Cortex of kidney (tissue), 1 donor: ENCODE data around the gene CUEDC1.
"Not testable (repeated sequence)": the region's sequence is repeated elsewhere in the genome, so short reads cannot be mapped to it uniquely, and the experiment has no call there.

Experiments
- DNase-seq: peaks from one replicate; lab custom pipeline; 2025; lab: John Stamatoyannopoulos, UW

The CUEDC1 gene

DNA sequence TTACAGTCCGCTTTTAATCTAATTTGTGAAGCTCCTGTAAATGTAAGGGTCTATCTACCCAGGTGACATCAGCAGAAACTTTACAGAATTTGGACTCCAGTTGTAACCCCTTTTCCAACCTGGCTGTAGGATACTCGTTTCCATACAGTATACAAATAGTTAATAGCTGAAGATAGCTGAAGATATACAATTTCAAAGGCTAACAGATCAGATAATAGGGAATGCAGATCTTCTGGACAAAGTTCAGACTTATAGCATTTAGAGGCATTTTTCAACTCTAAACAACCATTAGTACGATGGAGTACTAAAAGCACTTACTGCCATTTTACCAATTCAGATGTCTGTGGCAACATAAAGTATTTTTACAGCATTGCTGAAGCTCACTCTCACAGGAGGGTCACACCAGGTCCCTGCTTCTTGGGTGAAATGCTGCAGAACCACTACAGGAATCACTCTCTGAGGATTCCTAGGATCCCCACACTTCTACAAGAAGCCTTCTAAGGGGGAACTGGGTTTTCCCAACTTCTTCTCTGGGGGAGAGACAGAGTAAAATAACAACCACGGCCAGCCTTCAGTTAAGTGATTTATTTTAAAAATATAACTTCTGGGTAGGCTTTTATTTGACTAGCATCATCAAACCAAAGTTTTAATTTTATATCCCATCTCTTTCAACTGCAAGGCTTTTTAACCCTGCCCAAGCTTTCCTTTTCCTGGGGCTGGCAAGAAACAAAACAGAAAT is 29.9 kb upstream of the CUEDC1 start:
- no peak for DNase-seq

DNA sequence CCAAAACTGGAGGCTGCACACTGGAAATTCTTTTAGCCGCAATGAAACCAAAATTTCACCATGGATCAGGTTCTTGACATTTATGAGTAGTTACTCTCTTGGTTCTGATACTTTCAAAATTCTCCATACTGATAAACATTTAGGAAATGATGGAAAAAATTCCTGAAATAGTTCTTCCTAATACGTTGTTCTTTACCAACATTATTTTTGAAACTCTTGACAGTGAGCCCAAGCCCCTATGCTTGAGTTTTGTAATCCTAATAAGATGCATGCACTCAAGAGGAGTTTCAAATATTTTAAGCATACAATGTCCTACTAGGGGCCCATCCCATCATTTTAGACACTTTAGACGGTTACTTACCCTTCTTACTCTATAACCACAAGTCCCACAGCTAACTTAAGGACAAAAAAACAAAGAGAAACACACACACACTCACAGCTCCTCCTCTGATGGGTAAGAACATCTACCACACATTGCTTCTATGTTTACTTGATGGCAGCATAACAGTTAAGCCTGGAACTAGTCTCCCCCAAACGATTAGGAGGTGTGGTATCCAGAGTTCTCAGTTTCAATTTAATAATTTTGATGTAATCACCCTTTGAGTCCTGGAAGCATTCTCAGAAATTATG is 29.2 kb upstream of the CUEDC1 start:
- no peak for DNase-seq

DNA sequence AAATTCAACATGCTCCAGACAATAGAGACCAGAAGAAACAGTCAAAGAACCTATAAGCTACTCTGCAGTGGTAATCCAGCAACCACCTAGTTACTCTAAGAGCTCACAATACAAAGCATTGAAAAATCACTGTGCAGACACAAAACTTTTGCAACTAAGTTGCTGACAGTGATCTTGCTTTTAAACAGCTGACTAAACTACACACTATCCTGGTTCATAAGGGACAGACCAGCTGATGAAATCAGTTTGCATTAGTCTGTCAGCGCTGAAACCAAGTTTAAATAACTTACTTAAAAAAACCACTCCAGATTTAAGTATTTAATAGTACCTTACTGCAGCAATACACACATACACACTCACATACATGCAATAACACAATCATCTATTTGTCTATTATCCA is 28.2 kb upstream of the CUEDC1 start:
- DNase-seq, result no peak

DNA sequence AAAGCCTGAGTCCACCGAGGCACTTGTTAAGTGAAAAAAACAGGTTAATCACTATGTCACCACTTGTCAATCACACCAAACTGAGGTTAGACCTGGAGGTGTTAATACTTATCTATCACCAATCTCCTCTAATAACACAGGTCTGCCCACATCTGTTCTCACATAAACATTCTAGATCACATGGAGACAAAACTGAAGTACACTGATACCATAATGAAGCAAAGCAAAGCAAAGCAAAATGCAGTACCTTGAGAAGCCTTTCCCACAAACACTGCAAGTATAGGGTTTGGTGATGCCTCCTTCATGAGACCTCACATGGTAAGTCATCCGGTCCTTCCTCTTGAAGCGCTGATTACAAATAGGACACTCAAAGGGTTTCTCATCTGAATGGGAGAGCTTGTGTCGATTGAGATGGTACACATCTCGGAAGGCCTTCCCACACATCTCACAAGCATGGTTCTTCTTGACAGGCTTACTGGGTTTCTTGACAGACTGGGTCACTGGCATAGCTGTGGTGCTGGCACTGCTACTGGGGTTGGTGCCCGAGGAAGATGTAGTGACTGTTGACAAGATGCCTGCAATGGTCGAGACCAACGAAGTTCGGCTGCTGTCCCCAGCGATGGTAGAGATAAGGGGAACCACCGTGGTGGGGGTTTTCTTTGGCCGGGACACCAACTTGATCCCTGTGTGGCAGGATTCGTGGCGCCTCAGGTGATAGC is 27.4 kb upstream of the CUEDC1 start:
- DNase-seq, result no peak

DNA sequence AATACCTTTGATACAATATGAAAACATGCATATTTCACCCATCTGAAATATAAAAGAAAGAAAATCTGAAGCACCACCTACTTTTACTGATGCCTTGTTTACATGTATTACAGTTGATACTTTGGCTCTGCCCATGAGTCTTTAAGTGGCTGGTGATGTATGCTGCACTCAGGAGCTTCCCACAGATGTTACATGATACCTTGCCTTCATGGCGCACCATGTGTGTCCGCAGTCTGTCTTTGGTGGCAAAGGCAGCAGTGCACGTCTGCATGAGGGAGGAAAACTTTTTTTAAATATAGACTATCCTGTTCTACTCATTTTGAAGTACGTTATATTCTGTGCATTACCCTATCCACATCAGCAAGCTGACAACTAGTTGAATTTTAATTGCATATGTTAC is 25.3 kb upstream of the CUEDC1 start:
- DNase-seq, result no peak

DNA sequence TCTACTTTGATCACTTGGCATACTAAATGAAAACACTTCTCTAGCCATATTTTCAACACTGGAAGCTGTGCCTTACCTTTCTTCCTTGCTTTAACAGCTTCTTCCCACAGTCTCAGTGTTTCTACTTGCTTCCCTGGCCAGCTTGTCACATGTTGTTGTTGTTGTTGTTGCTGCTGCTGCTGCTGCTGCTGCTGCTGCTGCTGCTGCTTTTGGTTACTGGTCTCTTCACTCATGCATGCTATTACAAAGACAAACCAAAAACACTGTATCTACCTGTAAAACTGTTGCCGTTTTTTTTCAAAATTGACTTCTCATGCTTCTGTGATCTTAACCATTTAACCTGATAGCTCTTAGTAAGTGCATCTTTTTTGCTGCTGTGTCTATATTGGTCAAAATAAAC is 23.9 kb upstream of the CUEDC1 start:
- DNase-seq, result no peak

DNA sequence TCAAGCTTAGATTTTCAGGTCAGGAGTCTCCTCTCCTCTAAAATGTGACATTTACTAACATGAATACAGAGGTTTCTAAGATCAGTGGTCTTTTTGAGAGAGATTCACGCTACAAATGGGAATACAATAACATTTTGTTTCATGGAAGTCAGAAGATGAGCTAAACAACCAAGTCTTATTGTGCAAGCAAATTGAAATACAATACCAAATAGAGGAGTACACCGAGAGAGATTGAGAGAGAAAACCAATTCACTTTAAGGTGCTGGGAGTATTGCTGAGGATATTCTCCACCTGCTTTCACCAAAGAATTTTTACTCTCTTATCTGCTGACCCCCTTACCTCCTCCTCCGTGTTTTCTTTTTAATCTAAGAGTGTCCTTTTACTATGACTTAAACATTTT is 21.4 kb upstream of the CUEDC1 start:
- no peak for DNase-seq

DNA sequence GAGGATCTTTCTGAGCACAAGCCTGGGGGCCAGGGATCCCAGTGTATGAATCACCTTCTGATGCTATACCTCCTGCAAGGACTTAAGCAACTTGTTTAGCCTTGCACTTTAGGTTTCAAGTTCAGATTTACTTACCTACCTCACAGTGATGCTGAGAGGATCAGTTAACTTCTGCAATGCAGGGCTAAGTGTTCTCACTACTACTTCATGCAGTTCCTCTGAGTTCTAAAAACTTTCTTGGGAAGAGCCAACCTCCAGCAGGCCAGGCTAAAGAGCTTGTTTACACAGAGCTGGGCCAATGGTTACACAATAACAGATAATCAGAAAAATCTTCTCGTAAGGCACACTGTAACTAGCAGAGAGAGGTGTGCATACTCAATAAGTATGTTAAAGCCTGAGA is 19.8 kb upstream of the CUEDC1 start:
- no peak for DNase-seq

DNA sequence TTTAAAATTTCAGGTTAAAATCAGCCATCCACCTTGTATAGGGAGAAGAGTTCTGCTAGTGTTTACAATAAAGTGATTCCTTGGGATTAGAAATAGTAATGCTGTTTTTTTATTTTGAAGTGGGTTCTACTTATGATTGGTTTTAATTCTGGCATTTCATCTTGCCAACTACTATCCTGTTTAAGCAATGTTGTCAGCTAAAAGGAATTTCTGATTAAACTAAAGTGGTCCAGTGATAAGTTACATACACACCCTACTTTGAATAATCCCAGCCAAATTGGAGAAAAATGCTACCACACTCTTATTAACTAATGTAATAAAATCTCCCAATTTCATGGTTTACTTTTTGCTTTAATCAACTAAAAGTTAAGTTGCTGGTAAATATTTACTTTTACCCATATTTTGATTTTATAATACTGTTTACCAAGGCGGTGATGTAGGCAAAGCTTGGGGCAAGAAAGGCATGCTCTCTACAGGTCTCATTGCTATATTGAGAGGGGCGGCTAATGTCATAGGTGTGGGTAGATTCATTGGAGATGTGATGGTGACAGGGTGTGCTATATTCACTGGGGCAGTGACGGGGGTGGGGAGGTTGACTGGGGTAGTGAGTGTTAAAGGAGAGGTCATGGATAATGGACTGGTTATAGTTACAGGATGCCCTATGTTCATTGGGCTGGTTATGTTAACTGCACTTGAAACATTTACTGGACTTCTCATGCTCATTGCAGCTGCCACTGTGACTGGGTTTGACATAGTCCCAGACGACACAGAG is 19.0 kb upstream of the CUEDC1 start:
- not testable (repeated sequence) for DNase-seq

DNA sequence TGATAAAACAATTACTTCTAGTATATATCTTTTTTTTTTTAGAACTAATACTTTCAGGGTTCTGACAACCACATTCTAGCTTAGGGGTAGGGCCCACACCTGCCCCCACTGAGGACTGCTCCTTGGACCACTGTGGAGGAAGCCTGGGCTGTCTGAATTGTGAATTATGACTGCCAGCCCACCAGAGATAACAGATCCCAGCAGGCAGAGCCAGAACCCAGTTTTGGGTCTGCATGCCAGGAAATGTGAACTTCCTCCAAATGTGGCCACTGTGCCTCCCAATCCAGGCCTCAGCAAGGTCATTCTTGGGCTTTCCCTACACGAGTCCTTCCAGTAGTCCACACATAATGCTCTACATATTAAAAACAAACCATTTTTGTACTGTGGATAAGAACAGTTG is 16.9 kb upstream of the CUEDC1 start:
- no peak for DNase-seq

DNA sequence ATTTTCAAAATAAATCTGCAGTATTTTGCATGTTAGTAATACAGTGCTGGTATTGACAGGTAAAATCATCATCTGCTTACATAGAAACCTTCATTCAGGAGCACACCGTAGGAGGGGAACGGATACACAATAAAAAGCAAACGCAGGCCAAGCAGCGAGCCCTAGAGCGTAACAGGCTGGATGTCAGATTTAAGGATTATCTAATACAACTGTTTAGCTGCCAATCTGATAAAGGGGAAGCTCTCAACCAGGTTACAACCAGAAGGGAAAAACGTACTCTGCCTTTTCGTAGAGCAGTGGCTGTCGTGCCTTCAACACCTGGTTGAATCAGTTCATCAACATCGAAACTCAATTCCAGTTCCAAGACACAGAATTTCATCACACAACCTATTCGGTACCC is 16.4 kb upstream of the CUEDC1 start:
- no peak for DNase-seq

DNA sequence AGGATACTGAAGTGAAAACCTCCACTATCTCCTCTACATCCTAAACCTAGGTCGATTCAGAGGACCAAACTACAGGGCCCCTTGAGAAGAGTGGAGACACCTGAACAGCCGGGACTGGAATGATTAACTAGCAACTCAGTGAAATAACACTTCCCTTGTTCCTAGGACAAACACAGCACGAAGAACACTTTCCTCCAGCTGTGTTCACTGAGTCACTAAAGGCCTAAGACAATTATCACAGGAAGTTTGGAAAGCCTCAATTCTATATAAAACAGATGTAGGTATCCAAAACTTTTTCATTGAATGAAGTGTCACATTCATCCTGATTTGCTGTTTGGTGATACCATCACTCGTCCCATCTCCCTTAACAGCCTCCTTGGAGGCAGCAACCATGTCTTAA is 15.5 kb upstream of the CUEDC1 start:
- no peak for DNase-seq

DNA sequence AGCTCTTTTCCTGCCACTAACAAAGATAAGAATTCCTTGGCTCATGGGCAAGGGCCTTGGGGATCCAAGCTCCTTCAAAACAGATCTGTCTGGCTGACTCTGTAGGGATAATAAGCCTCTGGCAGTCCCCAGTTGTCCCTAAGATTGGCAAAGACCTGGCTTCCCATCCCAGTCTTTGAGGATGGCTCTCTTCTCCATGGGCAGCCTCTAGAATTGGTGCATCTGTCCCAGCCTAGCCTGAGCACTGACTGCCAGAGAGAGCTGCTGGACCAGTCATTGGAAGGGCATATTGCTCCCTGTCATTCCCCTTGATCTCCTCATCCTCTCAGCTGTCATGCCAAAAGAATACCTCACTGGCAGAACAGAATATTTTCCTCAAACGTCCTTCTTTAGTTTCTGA is 13.2 kb upstream of the CUEDC1 start:
- DNase-seq, result no peak

DNA sequence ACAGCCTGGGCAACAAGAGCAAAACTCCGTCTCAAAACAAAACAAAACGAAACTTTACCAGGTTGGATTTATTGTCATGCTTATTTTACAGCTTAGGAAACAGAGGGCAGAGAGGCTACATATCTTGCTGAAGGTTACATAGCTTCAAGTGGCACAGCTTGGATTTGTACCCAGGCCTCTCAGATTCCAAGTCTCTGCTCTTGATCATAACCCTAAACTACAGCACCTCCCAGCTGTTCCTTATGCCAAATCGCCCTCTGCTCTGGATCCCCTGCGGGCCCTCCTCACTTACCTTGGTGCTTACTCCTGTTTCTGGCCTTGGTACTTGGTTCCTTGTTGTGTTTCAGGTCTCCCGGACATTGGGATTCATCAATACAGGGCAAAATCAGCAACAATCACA is 11.7 kb upstream of the CUEDC1 start:
- no peak for DNase-seq

DNA sequence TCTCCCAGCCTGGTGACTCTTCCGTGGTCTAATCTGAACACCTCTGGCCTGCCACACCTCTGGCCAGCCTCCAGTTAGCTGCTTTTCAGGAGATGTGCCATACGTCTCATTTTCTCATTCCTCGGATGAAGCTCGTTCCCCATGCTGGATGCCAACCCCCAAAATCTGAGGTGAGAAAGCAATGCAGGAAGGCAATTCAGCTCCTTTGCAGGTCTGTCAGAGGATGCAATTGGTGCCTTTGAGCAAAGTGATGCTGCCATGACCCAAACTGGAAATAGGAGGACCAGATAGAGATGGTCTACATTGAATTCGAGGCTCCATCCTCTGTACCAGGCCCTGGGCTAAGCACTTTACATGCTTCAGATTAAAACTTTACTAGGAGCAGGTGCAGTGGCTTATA is 11.0 kb upstream of the CUEDC1 start:
- DNase-seq, result no peak

DNA sequence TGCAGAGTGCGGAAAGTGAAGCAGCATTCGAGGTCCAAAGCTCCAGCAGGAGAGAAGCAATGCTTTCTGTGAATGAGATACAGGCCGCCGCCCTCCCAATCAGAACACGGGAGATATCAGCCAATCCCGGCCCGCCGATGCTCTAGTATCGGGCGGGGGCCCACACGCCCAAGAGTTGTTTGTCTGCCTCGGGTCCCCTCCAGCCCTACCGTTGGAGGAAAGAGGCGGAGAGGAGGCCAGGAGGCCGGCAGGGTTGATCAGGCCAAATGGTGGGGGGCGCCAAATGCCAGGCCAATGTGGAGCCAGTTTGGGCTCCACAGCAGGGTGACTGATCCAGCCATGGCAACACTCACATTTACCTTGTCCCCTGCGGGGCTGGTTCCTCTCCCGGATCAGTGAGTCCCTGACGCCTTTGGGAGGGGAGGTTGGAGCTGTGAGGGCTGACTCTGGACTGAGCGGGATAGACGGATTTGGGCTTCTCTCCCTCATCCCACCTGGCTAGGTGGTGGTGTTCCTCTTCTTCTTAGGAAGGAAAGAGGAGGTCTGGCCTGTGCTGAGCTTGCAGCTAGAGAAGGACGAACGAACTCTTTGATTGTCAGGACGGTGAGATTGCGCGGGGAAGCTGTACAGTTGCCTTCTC is 10.4 kb upstream of the CUEDC1 start:
- no peak for DNase-seq

DNA sequence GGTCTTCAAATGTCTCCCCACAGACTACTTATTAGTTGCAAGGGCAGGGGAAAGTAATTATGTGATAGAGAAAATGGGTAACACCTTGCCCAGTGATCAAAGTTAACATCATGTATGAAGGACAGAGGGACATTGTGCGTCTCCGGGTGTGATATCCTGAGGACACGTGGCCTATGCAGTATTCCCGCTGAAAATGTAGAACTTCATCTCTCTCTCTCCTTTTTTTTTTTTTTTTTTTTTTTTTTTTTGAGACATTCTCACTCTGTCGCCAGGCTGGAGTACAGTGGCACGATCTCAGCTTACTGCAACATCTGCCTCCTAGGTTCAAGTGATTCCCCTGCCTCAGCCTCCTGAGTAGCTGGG is 7.9 kb upstream of the CUEDC1 start:
- no peak for DNase-seq

DNA sequence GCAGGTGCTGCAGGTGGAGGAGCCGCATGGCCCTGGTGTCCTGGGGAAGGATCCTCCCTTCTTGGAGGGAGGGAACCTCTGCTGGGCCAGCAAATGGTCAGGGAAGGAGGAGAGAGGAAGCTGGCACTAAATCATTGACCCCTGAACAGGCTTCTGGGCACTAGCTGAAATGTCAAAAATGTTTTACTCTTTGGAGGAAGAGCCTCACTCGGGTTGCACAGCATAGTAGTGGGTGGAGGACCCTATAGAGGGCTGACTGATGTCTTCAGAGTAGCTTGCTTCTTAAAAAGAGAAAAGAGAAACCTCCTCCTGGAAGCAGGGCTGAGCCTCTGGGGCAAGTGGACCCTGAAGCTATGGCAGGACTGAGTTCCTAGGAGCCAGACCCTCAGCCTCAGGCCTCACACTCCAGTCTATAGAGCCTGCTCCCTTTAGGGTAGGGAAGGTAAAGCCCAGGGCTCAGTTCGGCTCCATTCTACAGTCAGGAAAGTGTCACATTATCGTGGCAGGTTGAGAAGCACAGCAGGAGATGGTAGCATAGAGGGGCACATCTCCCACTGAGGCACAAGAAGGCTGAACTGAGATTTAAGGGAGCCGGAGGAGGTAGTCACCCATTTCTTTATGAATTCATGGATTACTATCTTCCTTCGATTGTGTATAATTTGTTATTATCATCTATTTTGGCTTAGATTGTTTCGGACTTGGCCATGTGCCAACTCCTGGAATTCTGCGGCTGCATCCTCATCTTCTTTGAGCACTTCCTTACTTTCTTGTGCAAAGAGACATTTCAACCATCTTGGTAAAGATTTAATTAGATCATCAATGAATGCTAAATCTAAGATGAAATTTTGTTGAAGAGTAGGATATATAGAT is 7.3 kb upstream of the CUEDC1 start:
- DNase-seq, result no peak

DNA sequence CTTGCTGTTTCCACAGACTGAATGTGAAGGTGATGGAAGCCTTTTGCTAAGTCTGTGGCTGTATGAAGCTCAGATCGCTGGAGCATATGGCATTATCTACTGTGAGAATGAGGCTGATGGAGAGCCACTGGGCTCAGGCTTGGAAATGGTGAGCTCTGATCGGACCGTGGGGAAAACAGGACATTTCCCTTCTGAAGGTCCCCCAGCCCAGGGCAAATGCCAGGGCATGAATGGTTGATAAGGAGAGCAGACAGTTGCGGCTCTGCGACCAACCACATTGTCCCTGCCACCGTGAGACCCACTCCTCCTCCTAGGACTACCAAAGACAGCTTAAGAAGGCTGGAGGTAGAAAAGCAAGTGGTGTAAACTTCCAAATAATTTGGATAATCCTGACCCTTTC is 4.7 kb upstream of the CUEDC1 start:
- no peak for DNase-seq

DNA sequence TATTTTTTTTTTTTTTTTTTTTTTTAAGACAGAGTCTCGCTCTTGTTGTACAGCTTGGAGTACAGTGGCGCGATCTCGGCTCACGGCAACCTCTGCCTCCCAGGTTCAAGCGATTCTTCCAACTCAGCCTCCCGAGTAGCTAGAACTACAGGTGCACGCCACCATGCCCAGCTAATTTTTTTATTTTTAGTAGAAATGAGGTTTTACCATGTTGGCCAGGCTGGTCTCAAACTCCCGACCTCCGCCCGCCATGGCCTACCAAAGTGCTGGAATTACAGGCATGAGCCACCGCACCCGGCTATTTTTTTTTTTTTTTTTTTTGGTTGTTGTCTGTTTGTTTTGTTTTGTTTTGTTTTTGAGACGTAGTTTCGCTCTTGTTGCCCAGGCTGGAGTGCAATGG is 3.2 kb upstream of the CUEDC1 start:
- DNase-seq, result not testable (repeated sequence)

DNA sequence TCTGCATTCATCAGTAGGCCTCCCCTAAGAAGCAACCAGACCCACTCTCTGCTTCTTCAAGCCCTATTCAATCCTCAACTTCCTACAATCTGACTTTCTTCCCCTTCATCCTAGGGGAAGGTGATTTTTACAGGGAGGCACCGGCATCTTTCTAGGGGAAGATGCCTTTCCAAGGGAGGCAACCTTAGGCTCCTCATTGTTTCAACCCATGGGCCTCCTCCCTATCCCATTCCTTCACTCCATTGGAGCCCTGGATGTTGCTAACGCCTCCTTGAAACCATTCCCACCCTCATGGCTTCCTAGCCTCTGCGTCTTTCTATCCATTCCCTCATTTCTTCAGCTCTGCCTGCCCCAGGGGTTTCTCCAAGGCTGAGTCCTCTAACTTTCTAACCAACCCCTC is 2.7 kb upstream of the CUEDC1 start:
- no peak for DNase-seq
